Neural cell (in vitro differentiated cells): ENCODE data around the gene ARSB. TPM values are rescaled to one million over a fixed set of nuclear protein-coding genes. Genes with fewer than 3 reads are reported as not detected.

Experiments
- H2AFZ ChIP-seq: fragments of 200-600, 300-800 bp; sonication (generic), shearing (Covaris generic); 2 replicates; pipeline ENCODE4 v1.6.0; 2014; ENCODE audit warnings: low read depth, mild to moderate bottlenecking, antibody characterized with exemption, low read length, moderate library complexity
- H3F3A ChIP-seq: fragments of 200-600 bp; shearing (Covaris generic); 2 replicates; pipeline ENCODE4 v1.6.1; 2016; ENCODE audit warnings: mild to moderate bottlenecking, moderate library complexity, mixed read lengths, antibody characterized with exemption, low read length; ENCODE audit not compliant: insufficient read depth, poor library complexity, severe bottlenecking
- H3K27ac ChIP-seq: fragments of 200-600, 300-800 bp; sonication (generic), shearing (Covaris generic); 2 replicates; pipeline ENCODE4 v1.5.1; 2014; ENCODE audit warnings: mild to moderate bottlenecking, low read length, moderate library complexity
- H3K27me3 ChIP-seq: fragments of 300-800, 200-600 bp; sonication (generic), shearing (Covaris generic); 2 replicates; pipeline ENCODE4 v1.6.0; 2014; ENCODE audit warnings: mild to moderate bottlenecking, low read depth, low read length, moderate library complexity; ENCODE audit not compliant: insufficient read depth
- H3K36me3 ChIP-seq: fragments of 300-800, 200-600 bp; sonication (generic), shearing (Covaris generic); 2 replicates; pipeline ENCODE4 v1.5.1; 2014; ENCODE audit warnings: mild to moderate bottlenecking, antibody characterized with exemption, low read length, moderate library complexity; ENCODE audit not compliant: insufficient read depth
- H3K4me2 ChIP-seq: fragments of 300-800, 200-600 bp; sonication (generic), shearing (Covaris generic); 2 replicates; pipeline ENCODE4 v1.6.0; 2014; ENCODE audit warnings: mild to moderate bottlenecking, low read length
- H3K4me3 ChIP-seq: fragments of 300-800, 200-600 bp; sonication (generic), shearing (Covaris generic); 2 replicates; pipeline ENCODE4 v1.5.1; 2014; ENCODE audit warnings: mild to moderate bottlenecking, low read length, moderate library complexity
- H3K79me2 ChIP-seq: fragments of 200-600 bp; shearing (Covaris generic); replicated peaks from 2 replicates; pipeline ENCODE4 v1.6.0; 2014; ENCODE audit warnings: mild to moderate bottlenecking, low read length, moderate library complexity; ENCODE audit not compliant: insufficient read depth
- H3K9ac ChIP-seq: fragments of 300-800, 200-600 bp; sonication (generic), shearing (Covaris generic); 2 replicates; pipeline ENCODE4 v1.6.1; 2016; ENCODE audit warnings: mild to moderate bottlenecking, low read length, mixed read lengths
- H3K9me2 ChIP-seq: fragments of 200-600 bp; shearing (Covaris generic); 2 replicates; pipeline ENCODE4 v1.6.1; 2016; ENCODE audit warnings: mild to moderate bottlenecking, low read length, mixed read lengths; ENCODE audit not compliant: insufficient read depth
- H3K9me3 ChIP-seq: fragments of 200-600, 300-800 bp; sonication (generic), shearing (Covaris generic); 2 replicates; pipeline ENCODE4 v1.6.1; 2016; ENCODE audit warnings: mild to moderate bottlenecking, mixed run types, low read length, moderate library complexity, mixed read lengths
- H4K20me1 ChIP-seq: fragments of 200-600 bp; shearing (Covaris generic); 2 replicates; pipeline ENCODE4 v1.6.1; 2016; ENCODE audit warnings: mild to moderate bottlenecking, mixed run types; ENCODE audit not compliant: insufficient read depth
- EP300 ChIP-seq: fragments of 450-650 bp; conservative IDR thresholded peaks from 2 replicates; pipeline ENCODE4 v1.6.1; 2014; ENCODE audit warnings: antibody characterized with exemption, mild to moderate bottlenecking, moderate library complexity; ENCODE audit not compliant: poor library complexity, severe bottlenecking
- EZH2 ChIP-seq: fragments of 200-600, 300-800 bp; shearing (Covaris generic), sonication (generic); IDR thresholded peaks from 2 replicates; pipeline ENCODE4 v1.6.1; 2014; ENCODE audit warnings: antibody characterized with exemption, low read length, borderline replicate concordance, mild to moderate bottlenecking; ENCODE audit not compliant: insufficient read depth, poor library complexity, severe bottlenecking
- POLR2AphosphoS5 ChIP-seq: IDR thresholded peaks from 2 replicates; pipeline ENCODE4 v1.6.1; 2012
- RAD21 ChIP-seq: fragments of 450-650 bp; conservative IDR thresholded peaks from 2 replicates; pipeline ENCODE4 v1.6.1; 2014; ENCODE audit warnings: antibody characterized with exemption, mild to moderate bottlenecking, moderate library complexity
- SMC3 ChIP-seq: fragments of 450-650 bp; conservative IDR thresholded peaks from 2 replicates; pipeline ENCODE4 v1.6.1; 2014; ENCODE audit warnings: antibody characterized with exemption, mild to moderate bottlenecking, moderate library complexity; ENCODE audit not compliant: poor library complexity
- TAF1 ChIP-seq: IDR thresholded peaks from 2 replicates; pipeline ENCODE4 v1.6.1; 2012; ENCODE audit warnings: low read depth
- polyA plus RNA-seq: library from polyadenylated mRNA; depleted of rRNA; stranded (reverse); fragments of >200 nt; gene quantifications from 2 replicates; pipeline ENCODE4 v1.2.3, GENCODE V29; 2014
- TF ChIP-seq, protein P1 (sequence below): fragments of 450-650 bp; IDR thresholded peaks from 2 replicates; pipeline ENCODE4 v1.5.1; 2014; ENCODE audit warnings: antibody characterized with exemption, mild to moderate bottlenecking, moderate library complexity; ENCODE audit not compliant: poor library complexity, severe bottlenecking
- TF ChIP-seq, protein P2 (sequence below): IDR thresholded peaks from 2 replicates; pipeline ENCODE4 v1.6.1; 2012; ENCODE audit warnings: borderline replicate concordance

The ARSB gene
- polyA plus RNA-seq, 1 donor from 2014 or later, result 8.7 TPM

GRCh38 chr5:78888580-78889368, 96.3 kb downstream of the ARSB start:
- no peak for TF ChIP-seq POLR2AphosphoS5
- TF ChIP-seq EZH2, result no peak
- TF ChIP-seq RAD21, result no peak
- TF ChIP-seq EP300, result no peak
- TF ChIP-seq, protein P1, sequence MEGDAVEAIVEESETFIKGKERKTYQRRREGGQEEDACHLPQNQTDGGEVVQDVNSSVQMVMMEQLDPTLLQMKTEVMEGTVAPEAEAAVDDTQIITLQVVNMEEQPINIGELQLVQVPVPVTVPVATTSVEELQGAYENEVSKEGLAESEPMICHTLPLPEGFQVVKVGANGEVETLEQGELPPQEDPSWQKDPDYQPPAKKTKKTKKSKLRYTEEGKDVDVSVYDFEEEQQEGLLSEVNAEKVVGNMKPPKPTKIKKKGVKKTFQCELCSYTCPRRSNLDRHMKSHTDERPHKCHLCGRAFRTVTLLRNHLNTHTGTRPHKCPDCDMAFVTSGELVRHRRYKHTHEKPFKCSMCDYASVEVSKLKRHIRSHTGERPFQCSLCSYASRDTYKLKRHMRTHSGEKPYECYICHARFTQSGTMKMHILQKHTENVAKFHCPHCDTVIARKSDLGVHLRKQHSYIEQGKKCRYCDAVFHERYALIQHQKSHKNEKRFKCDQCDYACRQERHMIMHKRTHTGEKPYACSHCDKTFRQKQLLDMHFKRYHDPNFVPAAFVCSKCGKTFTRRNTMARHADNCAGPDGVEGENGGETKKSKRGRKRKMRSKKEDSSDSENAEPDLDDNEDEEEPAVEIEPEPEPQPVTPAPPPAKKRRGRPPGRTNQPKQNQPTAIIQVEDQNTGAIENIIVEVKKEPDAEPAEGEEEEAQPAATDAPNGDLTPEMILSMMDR, result no peak
- TF ChIP-seq SMC3, result no peak
- TF ChIP-seq, protein P2, sequence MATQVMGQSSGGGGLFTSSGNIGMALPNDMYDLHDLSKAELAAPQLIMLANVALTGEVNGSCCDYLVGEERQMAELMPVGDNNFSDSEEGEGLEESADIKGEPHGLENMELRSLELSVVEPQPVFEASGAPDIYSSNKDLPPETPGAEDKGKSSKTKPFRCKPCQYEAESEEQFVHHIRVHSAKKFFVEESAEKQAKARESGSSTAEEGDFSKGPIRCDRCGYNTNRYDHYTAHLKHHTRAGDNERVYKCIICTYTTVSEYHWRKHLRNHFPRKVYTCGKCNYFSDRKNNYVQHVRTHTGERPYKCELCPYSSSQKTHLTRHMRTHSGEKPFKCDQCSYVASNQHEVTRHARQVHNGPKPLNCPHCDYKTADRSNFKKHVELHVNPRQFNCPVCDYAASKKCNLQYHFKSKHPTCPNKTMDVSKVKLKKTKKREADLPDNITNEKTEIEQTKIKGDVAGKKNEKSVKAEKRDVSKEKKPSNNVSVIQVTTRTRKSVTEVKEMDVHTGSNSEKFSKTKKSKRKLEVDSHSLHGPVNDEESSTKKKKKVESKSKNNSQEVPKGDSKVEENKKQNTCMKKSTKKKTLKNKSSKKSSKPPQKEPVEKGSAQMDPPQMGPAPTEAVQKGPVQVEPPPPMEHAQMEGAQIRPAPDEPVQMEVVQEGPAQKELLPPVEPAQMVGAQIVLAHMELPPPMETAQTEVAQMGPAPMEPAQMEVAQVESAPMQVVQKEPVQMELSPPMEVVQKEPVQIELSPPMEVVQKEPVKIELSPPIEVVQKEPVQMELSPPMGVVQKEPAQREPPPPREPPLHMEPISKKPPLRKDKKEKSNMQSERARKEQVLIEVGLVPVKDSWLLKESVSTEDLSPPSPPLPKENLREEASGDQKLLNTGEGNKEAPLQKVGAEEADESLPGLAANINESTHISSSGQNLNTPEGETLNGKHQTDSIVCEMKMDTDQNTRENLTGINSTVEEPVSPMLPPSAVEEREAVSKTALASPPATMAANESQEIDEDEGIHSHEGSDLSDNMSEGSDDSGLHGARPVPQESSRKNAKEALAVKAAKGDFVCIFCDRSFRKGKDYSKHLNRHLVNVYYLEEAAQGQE, result no peak
- TF ChIP-seq TAF1, result no peak
- no peaks in the 10 kb centered on the region for H4K20me1 ChIP-seq

DNA sequence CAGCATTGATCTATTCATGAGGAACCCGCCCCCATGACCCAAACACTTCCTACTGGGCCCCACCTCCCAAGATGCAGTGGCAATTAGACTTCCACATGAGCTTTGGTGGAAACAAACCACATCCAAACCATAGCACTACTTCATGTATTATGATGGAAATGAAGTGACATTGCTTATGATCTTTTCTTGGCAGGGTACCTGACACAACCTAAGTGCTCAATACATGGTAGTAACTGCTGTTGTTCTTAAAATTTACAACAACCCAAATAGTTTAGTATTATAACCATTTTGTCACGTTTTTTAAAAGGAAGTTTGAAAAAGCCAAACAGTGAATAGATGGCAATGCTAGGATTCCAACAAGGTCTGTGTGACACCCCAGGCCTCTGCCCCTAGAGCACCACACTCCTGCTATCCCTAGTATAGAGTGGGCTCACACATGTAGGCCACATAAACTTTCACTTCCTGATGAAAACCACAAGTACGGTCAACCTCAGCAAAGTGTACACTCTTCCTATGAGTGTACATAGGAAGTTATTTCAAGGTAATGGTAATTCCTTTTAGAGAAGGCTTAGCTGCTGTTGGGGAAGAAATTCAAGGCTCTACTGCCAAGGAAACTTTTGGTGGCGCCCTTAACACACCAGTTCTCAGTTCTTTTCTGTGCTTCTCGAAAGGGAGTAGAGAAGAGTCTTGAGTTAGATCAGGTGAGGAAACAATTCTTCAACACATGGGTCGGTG, 97.6 kb downstream of the ARSB start:
- no peak overlapping the region for H3K4me2 ChIP-seq

More at GRCh38 chr5:78888580-78889368, 96.3 kb downstream of the ARSB start:
- no peak overlapping the region for H3K9ac ChIP-seq
- no peaks in the 10 kb centered on the region for H3K9me2 ChIP-seq
- no peaks in the 10 kb centered on the region for H3F3A ChIP-seq
- H3K36me3 ChIP-seq, result no peaks in the 10 kb centered on the region
- H3K27me3 ChIP-seq, result no peaks in the 10 kb centered on the region
- H3K79me2 ChIP-seq, result no peaks in the 10 kb centered on the region
- H3K4me2 ChIP-seq, result no peak overlapping the region
- no peak overlapping the region for H3K27ac ChIP-seq
- H2AFZ ChIP-seq, result no peak overlapping the region
- no peak overlapping the region for H3K4me3 ChIP-seq
- H3K9me3 ChIP-seq, result no peaks in the 10 kb centered on the region

More for the DNA sequence above, 97.6 kb downstream of the ARSB start:
- Histone ChIP-seq H3K27me3 (no peaks in the 10 kb centered on the region), H3K9ac (no peak overlapping the region), H3K79me2 (no peaks in the 10 kb centered on the region), H2AFZ (no peak overlapping the region), H3F3A (no peaks in the 10 kb centered on the region), H3K9me3 (no peaks in the 10 kb centered on the region), H3K4me3 (no peak overlapping the region), H4K20me1 (no peaks in the 10 kb centered on the region), H3K27ac (no peak overlapping the region), H3K36me3 (no peaks in the 10 kb centered on the region), H3K9me2 (no peaks in the 10 kb centered on the region)
- no peak for TF ChIP-seq TAF1
